ENCODE results near the gene HARBI1.

HARBI1 gene

DNA sequence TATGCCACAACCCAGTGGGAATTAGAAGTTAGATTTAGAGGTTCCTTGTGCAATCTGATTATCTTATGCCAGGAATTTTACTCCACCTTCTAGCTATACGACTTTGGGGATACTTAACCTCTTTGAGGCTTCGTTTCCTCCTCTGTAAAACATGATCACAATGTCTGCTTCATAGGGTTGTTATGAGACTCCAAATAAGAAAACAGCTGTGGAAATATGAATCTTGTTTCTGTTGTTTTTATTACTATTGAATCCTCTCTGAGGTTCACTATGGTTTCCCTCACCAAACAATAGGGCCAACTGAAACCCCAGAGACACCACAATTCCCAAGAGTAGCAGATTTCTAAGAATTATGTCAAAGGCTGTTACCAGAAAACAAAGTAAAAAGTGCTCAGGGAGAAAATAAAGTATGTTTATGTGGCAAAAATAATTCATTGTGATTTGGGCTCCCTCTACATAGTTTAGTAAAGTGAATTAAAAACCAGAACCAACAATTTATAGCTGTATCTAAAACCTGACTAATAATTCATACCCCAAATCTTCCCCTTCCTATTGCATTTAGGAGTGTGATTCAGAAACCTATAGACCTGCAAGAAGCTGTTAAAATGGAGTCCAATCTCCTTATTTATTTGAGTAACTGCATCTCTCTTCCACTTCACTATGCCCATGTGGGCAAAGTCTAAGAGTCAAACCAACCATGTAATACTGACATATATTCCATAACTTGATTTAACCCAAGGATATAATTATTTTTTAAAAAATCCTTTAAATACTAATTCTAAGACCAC lies 61.6 kb downstream of the HARBI1 start:
- Histone ChIP-seq H3K36me3 (replicated peaks; ENCODE audit: low read depth, low read length) (no peaks in the 10 kb centered on the region), H3K4me1 (ENCODE audit: low read length) (peaks cover 7% of the 10 kb centered on the region), H3K79me2 (ENCODE audit: low read length) (peaks cover 71% of the 10 kb centered on the region), H3K27ac (ENCODE audit: low read length) (no peak overlapping the region), H2AFZ (ENCODE audit: low read depth, low read length) (no peak overlapping the region), H3K9me3 (ENCODE audit: insufficient read depth, low read length) (no peaks in the 10 kb centered on the region), H3K9ac (ENCODE audit: low read length) (no peak overlapping the region), H3K4me3 (ENCODE audit: low read length) (no peak overlapping the region), H3K4me2 (ENCODE audit: low read length) (no peak overlapping the region), H3K27me3 (ENCODE audit: low read depth, low read length) (no peaks in the 10 kb centered on the region), H4K20me1 (ENCODE audit: insufficient read depth, low read length) (peaks cover 33% of the 10 kb centered on the region)
- no peak for TF ChIP-seq EZH2phosphoT487 (IDR thresholded peaks at IDR 0.05; ENCODE audit: low read depth)
- TF ChIP-seq, protein P1, sequence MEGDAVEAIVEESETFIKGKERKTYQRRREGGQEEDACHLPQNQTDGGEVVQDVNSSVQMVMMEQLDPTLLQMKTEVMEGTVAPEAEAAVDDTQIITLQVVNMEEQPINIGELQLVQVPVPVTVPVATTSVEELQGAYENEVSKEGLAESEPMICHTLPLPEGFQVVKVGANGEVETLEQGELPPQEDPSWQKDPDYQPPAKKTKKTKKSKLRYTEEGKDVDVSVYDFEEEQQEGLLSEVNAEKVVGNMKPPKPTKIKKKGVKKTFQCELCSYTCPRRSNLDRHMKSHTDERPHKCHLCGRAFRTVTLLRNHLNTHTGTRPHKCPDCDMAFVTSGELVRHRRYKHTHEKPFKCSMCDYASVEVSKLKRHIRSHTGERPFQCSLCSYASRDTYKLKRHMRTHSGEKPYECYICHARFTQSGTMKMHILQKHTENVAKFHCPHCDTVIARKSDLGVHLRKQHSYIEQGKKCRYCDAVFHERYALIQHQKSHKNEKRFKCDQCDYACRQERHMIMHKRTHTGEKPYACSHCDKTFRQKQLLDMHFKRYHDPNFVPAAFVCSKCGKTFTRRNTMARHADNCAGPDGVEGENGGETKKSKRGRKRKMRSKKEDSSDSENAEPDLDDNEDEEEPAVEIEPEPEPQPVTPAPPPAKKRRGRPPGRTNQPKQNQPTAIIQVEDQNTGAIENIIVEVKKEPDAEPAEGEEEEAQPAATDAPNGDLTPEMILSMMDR (IDR thresholded peaks at IDR 0.05; ENCODE audit: low read depth, low read length): no peak

DNA sequence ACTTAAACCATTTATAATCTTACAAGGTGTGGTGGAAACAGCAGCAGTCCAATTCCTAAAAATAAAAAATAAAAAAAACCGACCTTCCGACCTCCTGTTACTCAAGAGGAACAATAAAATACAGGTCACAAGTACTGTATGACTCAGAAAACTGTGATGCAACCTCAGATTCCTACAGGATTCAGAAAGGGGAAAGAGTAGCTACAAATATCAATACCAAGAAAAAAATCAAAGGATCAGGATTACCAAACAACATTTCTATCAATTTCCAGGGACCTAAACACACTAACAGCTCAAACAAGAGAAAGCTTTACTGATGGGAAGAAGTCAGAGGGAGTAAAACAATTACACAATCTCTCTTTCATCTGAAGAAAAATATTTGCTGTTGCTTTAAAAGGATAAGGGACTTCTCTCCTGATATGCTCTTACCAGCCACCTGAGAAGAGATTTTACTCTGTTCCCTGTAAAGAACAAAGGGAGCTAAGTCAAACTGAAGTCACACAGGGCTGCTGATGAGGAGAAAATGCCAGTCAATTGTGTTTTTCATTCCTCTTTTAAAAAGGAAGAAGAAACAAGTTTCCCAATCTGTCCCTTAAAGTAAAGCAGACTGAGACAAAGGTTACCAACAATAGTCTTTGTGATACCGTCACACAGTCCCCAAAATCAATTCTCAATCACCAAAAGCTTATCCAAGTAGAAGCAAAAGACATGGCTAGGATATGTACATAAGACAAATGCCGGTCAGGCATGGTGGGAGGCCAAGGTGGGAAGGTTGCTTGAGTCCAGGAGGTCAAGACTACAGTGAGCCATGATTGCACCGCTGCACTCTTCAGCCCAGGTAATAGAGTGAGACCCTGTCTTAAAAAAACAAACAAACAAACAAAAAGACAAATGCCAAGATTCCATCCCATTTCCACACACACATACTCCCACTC lies 62.5 kb downstream of the HARBI1 start:
- peaks cover 70% of the 10 kb centered on the region for H3K79me2 ChIP-seq (ENCODE audit: low read length)
- no peak overlapping the region for H3K4me3 ChIP-seq (ENCODE audit: low read length)
- no peaks in the 10 kb centered on the region for H3K9me3 ChIP-seq (ENCODE audit: insufficient read depth, low read length)
- H3K27me3 ChIP-seq (ENCODE audit: low read depth, low read length): no peaks in the 10 kb centered on the region
- H3K4me1 ChIP-seq (ENCODE audit: low read length): no peaks in the 10 kb centered on the region
- H3K9ac ChIP-seq (ENCODE audit: low read length): no peak overlapping the region
- H3K27ac ChIP-seq (ENCODE audit: low read length): no peak overlapping the region
- H3K36me3 ChIP-seq (replicated peaks; ENCODE audit: low read depth, low read length): no peaks in the 10 kb centered on the region
- no peak overlapping the region for H2AFZ ChIP-seq (ENCODE audit: low read depth, low read length)
- peaks cover 36% of the 10 kb centered on the region for H4K20me1 ChIP-seq (ENCODE audit: insufficient read depth, low read length)
- no peak overlapping the region for H3K4me2 ChIP-seq (ENCODE audit: low read length)
- TF ChIP-seq, protein P1 (IDR thresholded peaks at IDR 0.05; ENCODE audit: low read depth, low read length): no peak
- TF ChIP-seq EZH2phosphoT487 (IDR thresholded peaks at IDR 0.05; ENCODE audit: low read depth): no peak

DNA sequence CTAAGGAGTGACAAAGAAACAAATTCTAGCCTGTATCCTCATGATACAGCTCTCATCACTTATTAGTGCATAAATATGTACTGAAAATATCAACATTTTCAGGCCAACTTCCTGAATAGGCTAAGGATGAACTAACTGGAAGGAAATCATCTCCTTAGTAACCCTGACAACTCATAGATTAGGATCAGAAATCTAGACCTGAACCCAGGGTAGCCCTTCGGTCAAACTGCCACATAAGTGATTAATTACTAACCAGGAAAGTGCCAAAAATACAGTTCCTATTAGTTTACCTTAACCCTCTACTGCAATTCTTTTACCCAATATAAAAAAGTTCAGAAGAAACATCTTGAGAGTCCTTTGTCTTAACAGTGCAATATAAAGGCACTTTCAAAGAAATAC lies 63.2 kb downstream of the HARBI1 start:
- H3K9me3 ChIP-seq (ENCODE audit: insufficient read depth, low read length): no peaks in the 10 kb centered on the region
- H3K4me3 ChIP-seq (ENCODE audit: low read length): no peak overlapping the region
- no peak overlapping the region for H3K27ac ChIP-seq (ENCODE audit: low read length)
- H3K9ac ChIP-seq (ENCODE audit: low read length): no peak overlapping the region
- H3K79me2 ChIP-seq (ENCODE audit: low read length): peaks cover 68% of the 10 kb centered on the region
- no peaks in the 10 kb centered on the region for H3K36me3 ChIP-seq (replicated peaks; ENCODE audit: low read depth, low read length)
- H3K4me2 ChIP-seq (ENCODE audit: low read length): no peak overlapping the region
- H4K20me1 ChIP-seq (ENCODE audit: insufficient read depth, low read length): peaks cover 32% of the 10 kb centered on the region
- no peaks in the 10 kb centered on the region for H3K27me3 ChIP-seq (ENCODE audit: low read depth, low read length)
- H2AFZ ChIP-seq (ENCODE audit: low read depth, low read length): no peak overlapping the region
- no peaks in the 10 kb centered on the region for H3K4me1 ChIP-seq (ENCODE audit: low read length)
- TF ChIP-seq, protein P1 (IDR thresholded peaks at IDR 0.05; ENCODE audit: low read depth, low read length): no peak
- TF ChIP-seq EZH2phosphoT487 (IDR thresholded peaks at IDR 0.05; ENCODE audit: low read depth): no peak
